ENCODE measurements around the gene C4B.
"Not testable (repeated sequence)": the region's sequence is repeated elsewhere in the genome, so short reads cannot be mapped to it uniquely, and the experiment has no call there.

C4B gene

GRCh38 chr6:32037136-32037535, 22.5 kb downstream of the C4B start:
- not testable (repeated sequence) for DNase-seq (ENCODE audit: low read depth)

- not testable (repeated sequence) for DNase-seq (ENCODE audit: low read depth)
Observed at GRCh38 chr6:32037598-32038524, 23.3 kb downstream of the C4B start, which contains the start of gene CYP21A2. Gene CYP21A2 (plus strand): TSS chr6:32038415. CDS start chr6:32038423, 8 bp downstream.

- DNase-seq (ENCODE audit: low read depth) = not testable (repeated sequence)
Observed at GRCh38 chr6:32038878-32039277, 24.3 kb downstream of the C4B start.

- DNase-seq (ENCODE audit: low read depth) = not testable (repeated sequence)
Observed at GRCh38 chr6:32039321-32040274, 25.0 kb downstream of the C4B start.

- not testable (repeated sequence) for DNase-seq (ENCODE audit: low read depth)
Observed at GRCh38 chr6:32040299-32041049, 25.9 kb downstream of the C4B start.

- DNase-seq (ENCODE audit: low read depth) = not testable (repeated sequence)
Observed at GRCh38 chr6:32041050-32041321, 26.4 kb downstream of the C4B start.

GRCh38 chr6:32041385-32041784, 26.8 kb downstream of the C4B start:
- not testable (repeated sequence) for DNase-seq (ENCODE audit: low read depth)

GRCh38 chr6:32042276-32042675, 27.7 kb downstream of the C4B start:
- not testable (repeated sequence) for DNase-seq (ENCODE audit: low read depth)

- not testable (repeated sequence) for DNase-seq (ENCODE audit: low read depth)
Observed at GRCh38 chr6:32043589-32044380, 29.2 kb downstream of the C4B start.

GRCh38 chr6:32044916-32045315, 30.3 kb downstream of the C4B start:
- DNase-seq (ENCODE audit: low read depth) = not testable (repeated sequence)

- DNase-seq (ENCODE audit: low read depth) = no peak
Observed at GRCh38 chr6:32045811-32046449, 31.3 kb downstream of the C4B start.

- no peak for DNase-seq (ENCODE audit: low read depth)
Observed at GRCh38 chr6:32046450-32047083, 32.0 kb downstream of the C4B start.

- no peak for DNase-seq (ENCODE audit: low read depth)
Observed at GRCh38 chr6:32047084-32047478, 32.5 kb downstream of the C4B start.

- no peak for DNase-seq (ENCODE audit: low read depth)
Observed at GRCh38 chr6:32047539-32047854, 32.9 kb downstream of the C4B start.

GRCh38 chr6:32047855-32048766, 33.5 kb downstream of the C4B start:
- DNase-seq (ENCODE audit: low read depth) = no peak

GRCh38 chr6:32049149-32049548, 34.6 kb downstream of the C4B start:
- DNase-seq (ENCODE audit: low read depth) = not testable (repeated sequence)

- DNase-seq (ENCODE audit: low read depth) = not testable (repeated sequence)
Observed at GRCh38 chr6:32049736-32050135, 35.1 kb downstream of the C4B start.

- no peak for DNase-seq (ENCODE audit: low read depth)
Observed at GRCh38 chr6:32050562-32050961, 36.0 kb downstream of the C4B start.

- DNase-seq (ENCODE audit: low read depth) = not testable (repeated sequence)
Observed at GRCh38 chr6:32052626-32053025, 38.0 kb downstream of the C4B start.
